Gastrocnemius medialis (tissue), 4 donors: ENCODE results near the gene KIAA2012. TPM values are rescaled to one million over a fixed set of nuclear protein-coding genes. Genes with fewer than 3 reads are reported as not detected.

ENCODE experiments used
- ATAC-seq, 2 donors: fragments of 150-250 bp; one replicate each; pipeline ENCODE4 v1.9.1; 2016
- DNase-seq, 2 donors: peaks; one replicate each; pipeline ENCODE4 v3.0.0-alpha.2; 2019
- H3K27ac ChIP-seq, 4 donors: fragments of 200-600 bp; sonication (generic); 1 replicate in 1 of 4; 2 replicates in 3 of 4; pipeline ENCODE4 v1.5.1; 2016 to 2018; ENCODE audit warnings: mild to moderate bottlenecking in 2 of 4, moderate library complexity in 1 of 4
- H3K27me3 ChIP-seq, 3 donors: fragments of 200-600 bp; sonication (generic) in 2 of 3; 1 replicate in 1 of 3; 2 replicates in 2 of 3; pipeline versions ENCODE4 v1.5.1 to v1.6.0; 2016 to 2019; ENCODE audit warnings: mild to moderate bottlenecking in 1 of 3, moderate library complexity in 1 of 3
- H3K36me3 ChIP-seq, 2 donors: fragments of 200-600 bp; sonication (generic) in 1 of 2; one replicate each; pipeline ENCODE4 v1.5.1; 2017 to 2018
- H3K4me1 ChIP-seq, 2 donors: fragments of 200-600 bp; sonication (generic) in 1 of 2; one replicate each; pipeline ENCODE4 v1.5.1; 2016 to 2017; ENCODE audit warnings: mild to moderate bottlenecking in 2 of 2
- H3K4me3 ChIP-seq, 4 donors: fragments of 200-600 bp; sonication (generic) in 3 of 4; 1 replicate in 1 of 4; 2 replicates in 3 of 4; pipeline ENCODE4 v1.5.1; 2016 to 2019; ENCODE audit warnings: mild to moderate bottlenecking in 2 of 4
- H3K9me3 ChIP-seq, 3 donors: fragments of 200-600 bp; sonication (generic) in 2 of 3; 1 replicate in 1 of 3; 2 replicates in 2 of 3; pipeline ENCODE4 v1.5.1; 2016 to 2019
- CTCF ChIP-seq, 5 experiments: fragments of 450-650 bp in 3 of 5; fragments of 200-600 bp in 2 of 5; sonication (generic) in 2 of 5; IDR thresholded peaks in 4 of 5; conservative IDR thresholded peaks in 1 of 5; 1 replicate in 4 of 5; 2 replicates in 1 of 5; pipeline ENCODE4 v1.5.1; 2016 to 2019; ENCODE audit warnings: antibody characterized with exemption in 5 of 5, mild to moderate bottlenecking in 3 of 5, moderate library complexity in 3 of 5
- POLR2A ChIP-seq, 2 donors: fragments of 450-650 bp; IDR thresholded peaks; one replicate each; pipeline ENCODE4 v1.6.1; 2017; ENCODE audit warnings: antibody characterized with exemption in 2 of 2, mild to moderate bottlenecking in 2 of 2, moderate library complexity in 2 of 2
- in situ Hi-C, 4 donors: fragments of 200-750 bp; cut with MboI; loops; one replicate each; pipeline versions ENCODE4 v1.15.0 to v1.8.0; 2017; ENCODE audit warnings: low sequenced_read_pairs in 4 of 4
- intact Hi-C: fragments of 100-400 bp; cut with DNase I; formaldehyde crosslinking; loops from one replicate; pipeline ENCODE4 v1.15.1; 2023; ENCODE audit warnings: low total_unique reads
- total RNA-seq, 4 donors: library from RNA; depleted of rRNA; stranded (reverse); fragments of >200 nt; gene quantifications; one replicate each; pipeline versions ENCODE4 v1.1.0 to v1.2.3, GENCODE V29; 2016

KIAA2012 gene
- total RNA-seq, 4 donors from 2014 or later, result not detected

GRCh38 chr2:202149155-202149762 lies 76.2 kb downstream of the KIAA2012 start:
- intact Hi-C loops (no loop called here), in situ Hi-C loops (no loop called here)
- H3K4me3 ChIP-seq, result peak overlapping the region in 2 of 4 donors; percentile 24 to 27
- H3K4me1 ChIP-seq, result peaks cover 10 to 14% of the 10 kb centered on the region in 2 donors
- ATAC-seq, result no peak
- no peaks in the 10 kb centered on the region for H3K27me3 ChIP-seq
- DNase-seq, result no peak
- no peaks in the 10 kb centered on the region for H3K9me3 ChIP-seq
- TF ChIP-seq CTCF (IDR thresholded peaks at IDR 0.05 in 4 of 5, conservative IDR thresholded peaks at IDR 0.05 in 1 of 5) (no peak), POLR2A (IDR thresholded peaks at IDR 0.05) (no peak)
- H3K27ac ChIP-seq, result no peak overlapping the region
- no peaks in the 10 kb centered on the region for H3K36me3 ChIP-seq

GRCh38 chr2:202149936-202150335 lies 76.9 kb downstream of the KIAA2012 start:
- DNase-seq (no peak), ATAC-seq (no peak)
- no peak overlapping the region for H3K27ac ChIP-seq
- in situ Hi-C loops, result no loop called here
- H3K27me3 ChIP-seq, result no peaks in the 10 kb centered on the region
- no peaks in the 10 kb centered on the region for H3K36me3 ChIP-seq
- H3K4me1 ChIP-seq, result peaks cover 10 to 14% of the 10 kb centered on the region in 2 donors
- H3K9me3 ChIP-seq, result no peaks in the 10 kb centered on the region
- TF ChIP-seq CTCF (IDR thresholded peaks at IDR 0.05 in 4 of 5, conservative IDR thresholded peaks at IDR 0.05 in 1 of 5), result no peak
- TF ChIP-seq POLR2A (IDR thresholded peaks at IDR 0.05), result no peak
- intact Hi-C loops, result no loop called here
- no peak overlapping the region for H3K4me3 ChIP-seq

- Histone ChIP-seq H3K27me3 (no peaks in the 10 kb centered on the region), H3K4me3 (no peak overlapping the region), H3K36me3 (no peaks in the 10 kb centered on the region), H3K27ac (no peak overlapping the region), H3K4me1 (peaks cover 10 to 14% of the 10 kb centered on the region in 2 donors), H3K9me3 (no peaks in the 10 kb centered on the region)
- in situ Hi-C loops (no loop called here), intact Hi-C loops (no loop called here)
- no peak for ATAC-seq
- DNase-seq, result no peak
- TF ChIP-seq CTCF (IDR thresholded peaks at IDR 0.05 in 4 of 5, conservative IDR thresholded peaks at IDR 0.05 in 1 of 5) (no peak), POLR2A (IDR thresholded peaks at IDR 0.05) (no peak)
Observed at GRCh38 chr2:202152104-202152715, 79.2 kb downstream of the KIAA2012 start.

- no peaks in the 10 kb centered on the region for H3K9me3 ChIP-seq
- H3K36me3 ChIP-seq, result no peaks in the 10 kb centered on the region
- H3K4me3 ChIP-seq, result no peak overlapping the region
- ATAC-seq (no peak), DNase-seq (no peak)
- H3K27me3 ChIP-seq, result no peaks in the 10 kb centered on the region
- no peak overlapping the region for H3K27ac ChIP-seq
- in situ Hi-C loops (no loop called here), intact Hi-C loops (no loop called here)
- H3K4me1 ChIP-seq, result peaks cover 3 to 6% of the 10 kb centered on the region in 2 donors
- TF ChIP-seq CTCF (IDR thresholded peaks at IDR 0.05 in 4 of 5, conservative IDR thresholded peaks at IDR 0.05 in 1 of 5), result no peak
- no peak for TF ChIP-seq POLR2A (IDR thresholded peaks at IDR 0.05)
Observed at GRCh38 chr2:202154613-202155012, 81.6 kb downstream of the KIAA2012 start.
